Measurements from ENCODE around the gene COL4A5.

Gene COL4A5

DNA sequence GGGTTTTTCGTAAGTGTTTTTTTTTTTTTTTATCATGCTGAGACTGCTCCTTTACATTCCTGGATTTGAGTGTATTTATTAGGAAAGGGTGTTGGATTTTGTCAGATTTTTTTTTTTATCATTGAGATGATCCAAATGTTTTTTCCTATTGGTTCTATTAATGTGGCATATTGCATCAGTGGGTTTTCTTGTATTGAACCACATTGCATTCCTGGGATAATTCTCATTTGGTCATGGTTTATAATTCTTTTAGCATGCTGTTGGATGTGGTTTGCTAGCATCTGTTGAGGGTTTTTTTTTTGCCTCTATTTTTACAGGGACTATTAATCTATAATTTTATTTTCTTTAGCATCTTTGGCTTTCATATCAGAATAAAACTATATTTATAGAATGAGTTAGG is 28.8 kb downstream of the COL4A5 start:
- TF ChIP-seq TAF1 (IDR thresholded peaks at IDR 0.05; ENCODE audit: borderline replicate concordance, insufficient read depth, low read length) (no peak), POLR2AphosphoS5 (IDR thresholded peaks at IDR 0.05; ENCODE audit: low read depth, low read length) (no peak), FOXP2 (optimal IDR thresholded peaks at IDR 0.05; ENCODE audit: borderline replicate concordance, extremely low read depth, extremely low read length, insufficient read depth) (no peak), SIN3A (IDR thresholded peaks at IDR 0.05; ENCODE audit: borderline replicate concordance, insufficient read depth, low read length) (no peak)
- TF ChIP-seq, protein P1, sequence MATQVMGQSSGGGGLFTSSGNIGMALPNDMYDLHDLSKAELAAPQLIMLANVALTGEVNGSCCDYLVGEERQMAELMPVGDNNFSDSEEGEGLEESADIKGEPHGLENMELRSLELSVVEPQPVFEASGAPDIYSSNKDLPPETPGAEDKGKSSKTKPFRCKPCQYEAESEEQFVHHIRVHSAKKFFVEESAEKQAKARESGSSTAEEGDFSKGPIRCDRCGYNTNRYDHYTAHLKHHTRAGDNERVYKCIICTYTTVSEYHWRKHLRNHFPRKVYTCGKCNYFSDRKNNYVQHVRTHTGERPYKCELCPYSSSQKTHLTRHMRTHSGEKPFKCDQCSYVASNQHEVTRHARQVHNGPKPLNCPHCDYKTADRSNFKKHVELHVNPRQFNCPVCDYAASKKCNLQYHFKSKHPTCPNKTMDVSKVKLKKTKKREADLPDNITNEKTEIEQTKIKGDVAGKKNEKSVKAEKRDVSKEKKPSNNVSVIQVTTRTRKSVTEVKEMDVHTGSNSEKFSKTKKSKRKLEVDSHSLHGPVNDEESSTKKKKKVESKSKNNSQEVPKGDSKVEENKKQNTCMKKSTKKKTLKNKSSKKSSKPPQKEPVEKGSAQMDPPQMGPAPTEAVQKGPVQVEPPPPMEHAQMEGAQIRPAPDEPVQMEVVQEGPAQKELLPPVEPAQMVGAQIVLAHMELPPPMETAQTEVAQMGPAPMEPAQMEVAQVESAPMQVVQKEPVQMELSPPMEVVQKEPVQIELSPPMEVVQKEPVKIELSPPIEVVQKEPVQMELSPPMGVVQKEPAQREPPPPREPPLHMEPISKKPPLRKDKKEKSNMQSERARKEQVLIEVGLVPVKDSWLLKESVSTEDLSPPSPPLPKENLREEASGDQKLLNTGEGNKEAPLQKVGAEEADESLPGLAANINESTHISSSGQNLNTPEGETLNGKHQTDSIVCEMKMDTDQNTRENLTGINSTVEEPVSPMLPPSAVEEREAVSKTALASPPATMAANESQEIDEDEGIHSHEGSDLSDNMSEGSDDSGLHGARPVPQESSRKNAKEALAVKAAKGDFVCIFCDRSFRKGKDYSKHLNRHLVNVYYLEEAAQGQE (IDR thresholded peaks at IDR 0.05; ENCODE audit: insufficient read depth in 1 of 2, low read depth in 2 of 2, low read length in 2 of 2) = no peak

DNA sequence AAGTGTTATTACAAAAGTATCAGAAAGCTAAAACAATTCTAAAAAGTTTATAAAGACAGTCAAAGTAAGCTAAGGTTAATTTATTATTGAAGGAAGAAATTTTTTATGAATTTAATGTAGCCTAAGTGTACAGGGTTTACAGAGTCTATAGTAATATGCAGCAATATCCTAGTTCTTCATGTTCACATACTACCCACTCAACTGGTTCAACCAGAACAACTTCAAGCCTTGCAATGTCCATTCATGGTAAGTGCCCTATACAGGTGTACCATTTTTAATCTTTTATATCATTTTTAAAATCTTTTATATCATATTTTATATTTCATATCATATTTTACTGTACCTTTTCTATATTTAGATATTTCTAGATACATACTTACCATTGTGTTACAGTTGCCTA is 34.3 kb downstream of the COL4A5 start:
- TF ChIP-seq, protein P1 (IDR thresholded peaks at IDR 0.05; ENCODE audit: insufficient read depth in 1 of 2, low read depth in 2 of 2, low read length in 2 of 2) = no peak
- TF ChIP-seq POLR2AphosphoS5 (IDR thresholded peaks at IDR 0.05; ENCODE audit: low read depth, low read length) (no peak), FOXP2 (optimal IDR thresholded peaks at IDR 0.05; ENCODE audit: borderline replicate concordance, extremely low read depth, extremely low read length, insufficient read depth) (no peak), SIN3A (IDR thresholded peaks at IDR 0.05; ENCODE audit: borderline replicate concordance, insufficient read depth, low read length) (no peak), TAF1 (IDR thresholded peaks at IDR 0.05; ENCODE audit: borderline replicate concordance, insufficient read depth, low read length) (no peak)

GRCh38 chrX:108484251-108484650 is 44.6 kb downstream of the COL4A5 start:
- no peak for TF ChIP-seq SIN3A (IDR thresholded peaks at IDR 0.05; ENCODE audit: borderline replicate concordance, insufficient read depth, low read length)
- TF ChIP-seq, protein P1 (IDR thresholded peaks at IDR 0.05; ENCODE audit: insufficient read depth in 1 of 2, low read depth in 2 of 2, low read length in 2 of 2) = no peak
- TF ChIP-seq FOXP2 (optimal IDR thresholded peaks at IDR 0.05; ENCODE audit: borderline replicate concordance, extremely low read depth, extremely low read length, insufficient read depth) = no peak
- no peak for TF ChIP-seq POLR2AphosphoS5 (IDR thresholded peaks at IDR 0.05; ENCODE audit: low read depth, low read length)
- TF ChIP-seq TAF1 (IDR thresholded peaks at IDR 0.05; ENCODE audit: borderline replicate concordance, insufficient read depth, low read length) = no peak

DNA sequence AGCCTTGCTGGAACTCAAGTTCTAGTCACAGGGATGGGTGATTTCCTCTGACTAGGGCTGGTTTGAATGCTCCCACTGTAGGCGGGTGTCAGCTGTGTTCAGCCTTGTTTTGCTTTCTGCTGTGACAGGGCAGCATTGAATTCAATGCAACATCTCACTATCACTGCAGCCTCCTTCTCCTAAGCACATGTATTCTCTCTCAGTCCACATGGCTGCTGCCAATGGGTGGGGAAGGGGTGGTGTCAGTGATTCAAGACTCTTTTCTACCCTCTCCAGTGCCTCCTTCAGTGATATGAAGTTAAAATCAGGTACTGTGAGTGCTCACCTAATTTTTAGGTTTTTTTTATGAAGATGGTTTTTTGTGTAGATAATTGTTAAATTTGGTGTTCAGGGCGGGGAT is 46.3 kb downstream of the COL4A5 start:
- no peak for TF ChIP-seq TAF1 (IDR thresholded peaks at IDR 0.05; ENCODE audit: borderline replicate concordance, insufficient read depth, low read length)
- TF ChIP-seq FOXP2 (optimal IDR thresholded peaks at IDR 0.05; ENCODE audit: borderline replicate concordance, extremely low read depth, extremely low read length, insufficient read depth) = no peak
- TF ChIP-seq POLR2AphosphoS5 (IDR thresholded peaks at IDR 0.05; ENCODE audit: low read depth, low read length) = no peak
- TF ChIP-seq, protein P1 (IDR thresholded peaks at IDR 0.05; ENCODE audit: insufficient read depth in 1 of 2, low read depth in 2 of 2, low read length in 2 of 2) = no peak
- TF ChIP-seq SIN3A (IDR thresholded peaks at IDR 0.05; ENCODE audit: borderline replicate concordance, insufficient read depth, low read length) = no peak
